Peyer's patch (tissue), 4 donors: ENCODE data around the gene KIFBP. TPM values are rescaled to one million over a fixed set of nuclear protein-coding genes. Genes with fewer than 3 reads are reported as not detected.
"Not testable (repeated sequence)": the region's sequence is repeated elsewhere in the genome, so short reads cannot be mapped to it uniquely, and the experiment has no call there.

Source experiments
- DNase-seq, 3 donors: peaks; one replicate each; pipeline ENCODE4 v3.0.0-alpha.2; 2017 to 2019
- H3K27ac ChIP-seq, 4 donors: fragments of 200-600 bp; sonication (generic); one replicate each; pipeline ENCODE4 v1.5.1; 2016 to 2019
- H3K27me3 ChIP-seq, 2 donors: fragments of 200-600 bp; sonication (generic); one replicate each; pipeline ENCODE4 v1.5.1; 2019
- H3K36me3 ChIP-seq, 3 donors: fragments of 200-600 bp; sonication (generic); one replicate each; pipeline ENCODE4 v1.5.1; 2016 to 2019
- H3K4me1 ChIP-seq, 4 donors: fragments of 200-600 bp; sonication (generic); one replicate each; pipeline ENCODE4 v1.5.1; 2016 to 2019
- H3K4me3 ChIP-seq, 4 donors: fragments of 200-600 bp; sonication (generic); 1 replicate in 3 of 4; 2 replicates in 1 of 4; pipeline ENCODE4 v1.5.1; 2016 to 2019; ENCODE audit warnings: mild to moderate bottlenecking in 1 of 4
- H3K9me3 ChIP-seq, 4 donors: fragments of 200-600 bp; sonication (generic); one replicate each; pipeline ENCODE4 v1.5.1; 2016 to 2019; ENCODE audit warnings: mild to moderate bottlenecking in 1 of 4
- CTCF ChIP-seq, 6 experiments: fragments of 450-650 bp in 4 of 6; fragments of 200-600 bp in 2 of 6; sonication (generic) in 1 of 6; IDR thresholded peaks; one replicate each; pipeline ENCODE4 v1.5.1; 2017 to 2019; ENCODE audit warnings: antibody characterized with exemption in 6 of 6, mild to moderate bottlenecking in 3 of 6, moderate library complexity in 1 of 6
- POLR2A ChIP-seq, 2 donors: fragments of 450-650 bp; IDR thresholded peaks; one replicate each; pipeline ENCODE4 v1.5.1; 2017; ENCODE audit warnings: antibody characterized with exemption in 2 of 2, mild to moderate bottlenecking in 2 of 2, moderate library complexity in 2 of 2
- total RNA-seq, 4 donors: library from RNA; depleted of rRNA; stranded (reverse); fragments of >200 nt; gene quantifications; one replicate each; pipeline ENCODE4 v1.1.0, GENCODE V29; 2016

The KIFBP gene
- total RNA-seq, 4 donors from 2014 or later, result 13.1 to 20.7 (median 19.9) TPM

GRCh38 chr10:69022611-69023010, 34.0 kb downstream of the KIFBP start:
- H3K36me3 ChIP-seq, result no peaks in the 10 kb centered on the region
- DNase-seq, result no peak
- H3K4me3 ChIP-seq, result no peak overlapping the region
- no peak for TF ChIP-seq CTCF (IDR thresholded peaks at IDR 0.05)
- no peak for TF ChIP-seq POLR2A (IDR thresholded peaks at IDR 0.05)
- H3K4me1 ChIP-seq, result no peaks in the 10 kb centered on the region
- no peaks in the 10 kb centered on the region for H3K9me3 ChIP-seq
- no peaks in the 10 kb centered on the region for H3K27me3 ChIP-seq
- no peak overlapping the region for H3K27ac ChIP-seq

- Histone ChIP-seq H3K27me3 (no peaks in the 10 kb centered on the region), H3K36me3 (no peaks in the 10 kb centered on the region), H3K9me3 (no peaks in the 10 kb centered on the region), H3K27ac (no peak overlapping the region), H3K4me3 (no peak overlapping the region), H3K4me1 (no peaks in the 10 kb centered on the region)
- TF ChIP-seq CTCF (IDR thresholded peaks at IDR 0.05), result no peak
- DNase-seq, result no peak
Measured at GRCh38 chr10:69025370-69025896, 36.8 kb downstream of the KIFBP start.

GRCh38 chr10:69033256-69033655, 44.7 kb downstream of the KIFBP start:
- Histone ChIP-seq H3K4me1 (no peaks in the 10 kb centered on the region), H3K27ac (no peak overlapping the region), H3K9me3 (no peaks in the 10 kb centered on the region), H3K4me3 (no peak overlapping the region), H3K27me3 (no peaks in the 10 kb centered on the region), H3K36me3 (no peaks in the 10 kb centered on the region)
- no peak for DNase-seq
- TF ChIP-seq POLR2A (IDR thresholded peaks at IDR 0.05) (no peak), CTCF (IDR thresholded peaks at IDR 0.05) (no peak)

- Histone ChIP-seq H3K4me1 (no peaks in the 10 kb centered on the region), H3K4me3 (no peak overlapping the region), H3K36me3 (no peaks in the 10 kb centered on the region), H3K27ac (no peak overlapping the region), H3K27me3 (no peaks in the 10 kb centered on the region), H3K9me3 (no peaks in the 10 kb centered on the region)
- TF ChIP-seq POLR2A (IDR thresholded peaks at IDR 0.05) (no peak), CTCF (IDR thresholded peaks at IDR 0.05) (no peak)
- DNase-seq, result no peak
Measured at GRCh38 chr10:69037489-69037888, 48.9 kb downstream of the KIFBP start.

- not testable (repeated sequence) for H3K9me3 ChIP-seq, H3K27ac ChIP-seq, H3K36me3 ChIP-seq, DNase-seq, H3K27me3 ChIP-seq, H3K4me3 ChIP-seq
- peaks cover 0 to 19% (median 1%) of the 10 kb centered on the region in 4 donors for H3K4me1 ChIP-seq
Measured at GRCh38 chr10:69040904-69041303, 52.3 kb downstream of the KIFBP start.

- Histone ChIP-seq H3K27ac (no peak overlapping the region), H3K9me3 (no peaks in the 10 kb centered on the region), H3K36me3 (no peaks in the 10 kb centered on the region), H3K27me3 (no peaks in the 10 kb centered on the region), H3K4me1 (peaks cover 0 to 19% (median 2%) of the 10 kb centered on the region in 4 donors), H3K4me3 (no peak overlapping the region)
- no peak for TF ChIP-seq POLR2A (IDR thresholded peaks at IDR 0.05)
- TF ChIP-seq CTCF (IDR thresholded peaks at IDR 0.05), result no peak
- no peak for DNase-seq
Measured at GRCh38 chr10:69042417-69042816, 53.8 kb downstream of the KIFBP start.
